Right ventricle myocardium superior (tissue), 1 donor: ENCODE results near the gene SLC4A11. TPM values are rescaled to one million over a fixed set of nuclear protein-coding genes. Genes with fewer than 3 reads are reported as not detected.
"Not testable (repeated sequence)": the region's sequence is repeated elsewhere in the genome, so short reads cannot be mapped to it uniquely, and the experiment has no call there.

Experiments used
- ATAC-seq: fragments of 200-7000 bp; cut with Tn5 transposase; one replicate; pipeline ENCODE4 v1.9.1; 2020; ENCODE audit warnings: mild to moderate bottlenecking; ENCODE audit not compliant: poor library complexity
- DNase-seq: peaks from one replicate; pipeline ENCODE4 v3.0.0-alpha.2; 2020
- intact Hi-C: fragments of 100-400 bp; cut with DNase I; formaldehyde crosslinking; loops from one replicate; pipeline ENCODE4 v1.11.2; 2022
- total RNA-seq: library from RNA; stranded (reverse); fragmentation: NEBNext Ultra II Directional; extraction: Animal tissue kit (Norgen Biotek cat#: 25700); gene quantifications from one replicate; pipeline ENCODE4 v1.2.1, GENCODE V29; 2021
- donor health status: DM: no; HTN: yes; CAD: no; lungs with severe emphysema.

SLC4A11 gene
- total RNA-seq, 1 donor from 2014 or later = 0.16 TPM

- DNase-seq (no peak), ATAC-seq (no peak)
- intact Hi-C loops = no loop called here
Measured at GRCh38 chr20:3188823-3189413, 50.1 kb downstream of the SLC4A11 start.

DNA sequence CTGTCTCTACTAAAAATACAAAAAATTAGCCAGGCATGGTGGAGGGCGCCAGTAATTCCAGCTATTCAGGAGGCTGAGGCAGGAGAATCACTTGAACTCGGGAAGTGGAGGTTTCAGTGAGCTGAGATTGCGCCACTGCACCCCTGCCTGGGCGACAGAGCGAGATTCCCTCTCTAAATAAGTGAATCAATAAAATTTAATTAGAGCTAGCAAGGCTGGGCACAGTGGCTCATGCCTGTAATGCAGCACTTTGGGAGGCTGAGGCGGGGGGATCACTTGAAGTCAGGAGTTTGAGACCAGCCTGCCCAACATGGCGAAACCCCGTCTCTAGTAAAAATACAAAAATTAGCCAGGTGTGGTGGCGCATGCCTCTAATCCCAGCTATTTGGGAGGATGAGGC lies 51.1 kb downstream of the SLC4A11 start:
- intact Hi-C loops, DNase-seq, ATAC-seq: not testable (repeated sequence)

GRCh38 chr20:3183896-3184612 lies 54.9 kb downstream of the SLC4A11 start:
- DNase-seq (no peak), ATAC-seq (no peak)
- intact Hi-C loops = no loop called here

DNA sequence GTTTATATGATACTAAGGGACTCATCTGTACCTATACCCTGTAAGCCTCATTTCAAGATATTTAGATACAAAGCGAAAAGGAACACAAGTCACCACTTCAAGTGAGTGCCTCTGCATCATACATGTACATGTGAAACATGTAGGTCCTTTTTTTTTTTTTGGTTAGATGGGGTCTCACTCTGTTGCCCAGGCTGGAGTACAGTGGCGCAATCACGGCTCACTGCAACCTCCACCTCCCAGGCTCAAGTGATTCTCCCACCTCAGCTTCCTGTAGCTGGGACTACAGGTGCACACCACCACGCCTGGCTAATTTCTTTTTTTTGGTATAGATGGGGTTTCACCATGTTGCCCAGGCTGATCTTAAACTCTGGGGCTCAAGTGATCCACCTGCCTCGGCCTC lies 56.6 kb downstream of the SLC4A11 start:
- intact Hi-C loops, DNase-seq, ATAC-seq: not testable (repeated sequence)

DNA sequence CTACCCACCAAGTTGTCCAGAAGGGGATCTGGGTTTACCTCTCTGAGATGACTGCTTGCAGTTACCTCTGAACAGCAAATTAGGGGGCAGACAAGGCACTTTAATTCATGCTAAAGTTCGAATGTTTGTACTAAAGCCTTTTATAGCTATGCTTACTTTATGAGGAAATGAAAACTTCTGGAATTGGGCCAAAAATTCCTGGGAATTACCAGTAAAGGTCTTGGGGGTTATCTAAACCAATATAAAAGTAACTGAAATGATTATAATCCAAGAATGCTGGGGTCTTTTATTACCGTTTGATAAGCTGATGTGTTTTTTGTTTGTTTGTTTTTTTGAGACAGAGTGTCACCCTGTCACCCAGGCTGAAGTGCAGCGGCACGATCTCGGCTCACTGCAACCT lies 57.7 kb downstream of the SLC4A11 start:
- no peak for ATAC-seq
- intact Hi-C loops = no loop called here
- DNase-seq = no peak

DNA sequence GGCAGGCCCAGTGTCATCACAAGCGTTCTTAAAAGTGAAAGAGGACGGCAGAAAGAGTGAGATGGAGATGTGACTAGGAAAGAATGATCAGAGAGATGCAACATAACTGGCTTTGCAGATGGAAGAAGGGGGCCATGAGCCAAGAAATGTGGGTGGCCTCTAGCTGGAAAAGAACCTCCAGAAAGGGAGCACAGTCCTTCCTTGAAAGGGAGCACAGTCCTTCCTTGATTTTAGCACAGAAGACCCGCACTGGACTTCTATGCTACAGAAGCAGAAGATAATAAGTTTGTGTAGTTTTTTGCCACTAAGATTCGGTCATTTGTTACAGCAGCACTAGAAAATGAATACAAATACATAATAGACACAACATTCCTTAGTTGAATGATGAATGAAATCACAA lies 58.7 kb downstream of the SLC4A11 start:
- intact Hi-C loops = no loop called here
- ATAC-seq (no peak), DNase-seq (no peak)

GRCh38 chr20:3177746-3178485 lies 61.1 kb downstream of the SLC4A11 start:
- ATAC-seq = no peak

More at GRCh38 chr20:3177746-3178485, 61.1 kb downstream of the SLC4A11 start:
- intact Hi-C loops = no loop called here
- DNase-seq = no peak

Other genes with a start within 250 kb of the SLC4A11 start
- gene GNRH2, start 195.6 kb downstream of the SLC4A11 start, total RNA-seq = not detected
- 49.9 TPM for gene MRPS26, start 193.1 kb downstream of the SLC4A11 start, total RNA-seq
- not detected for gene OXT, start 167.6 kb downstream of the SLC4A11 start, total RNA-seq
- gene AVP, start 154.5 kb downstream of the SLC4A11 start, total RNA-seq = 0.51 TPM
- gene FASTKD5, start 79.3 kb downstream of the SLC4A11 start, total RNA-seq = 24.8 TPM
- gene UBOX5, start 79.3 kb downstream of the SLC4A11 start, total RNA-seq = 2.8 TPM
- gene LZTS3, start 65.6 kb downstream of the SLC4A11 start, total RNA-seq = 18.3 TPM
- 36.4 TPM for gene DDRGK1, start 34.5 kb downstream of the SLC4A11 start, total RNA-seq
- gene ITPA, start 29.7 kb downstream of the SLC4A11 start, total RNA-seq = 19.0 TPM
- gene DNAAF9, start 168.5 kb upstream of the SLC4A11 start, total RNA-seq = 20.4 TPM
- gene ATRN, start 231.8 kb upstream of the SLC4A11 start, total RNA-seq = 30.0 TPM